NB4 (cell line): ENCODE data around the gene TADA1.
A peak's percentile ranks its signal among the peaks of the same experiment; 100 is the strongest.

Source experiments
- DNase-seq: peaks from one replicate; pipeline ENCODE4 v3.0.0; 2010; ENCODE audit warnings: low read depth
- H3K4me3 ChIP-seq: one replicate; pipeline ENCODE4 v1.5.1; 2011; ENCODE audit warnings: mild to moderate bottlenecking, low read depth, low read length, moderate library complexity
- CTCF ChIP-seq: IDR thresholded peaks from one replicate; pipeline ENCODE4 v1.5.1; 2012; ENCODE audit warnings: low read depth, low read length
- MAX ChIP-seq: IDR thresholded peaks from 2 replicates; pipeline ENCODE4 v1.6.1; 2011; ENCODE audit warnings: low read depth, low read length
- MYC ChIP-seq: IDR thresholded peaks from 2 replicates; pipeline ENCODE4 v1.6.1; 2011; ENCODE audit warnings: low read depth, low read length
- POLR2A ChIP-seq: IDR thresholded peaks from 2 replicates; pipeline ENCODE4 v1.6.1; 2011; ENCODE audit warnings: mild to moderate bottlenecking; ENCODE audit not compliant: insufficient read length; ENCODE audit errors: extremely low read depth

TADA1 gene

GRCh38 chr1:166910396-166910994 is 34.4 kb upstream of the TADA1 start:
- TF ChIP-seq POLR2A (no peak), MYC (peak; percentile 27; the same call in 1 of the 2 replicates), CTCF (peak; percentile 69), MAX (peak; percentile 53)
- H3K4me3 ChIP-seq = no peak overlapping the region
- peak; percentile 85 for DNase-seq

GRCh38 chr1:166908942-166909341 is 32.9 kb upstream of the TADA1 start:
- H3K4me3 ChIP-seq = no peak overlapping the region
- no peak for TF ChIP-seq POLR2A
- no peak for TF ChIP-seq MYC
- no peak for TF ChIP-seq MAX
- no peak for TF ChIP-seq CTCF
- DNase-seq = no peak

- TF ChIP-seq MAX (no peak), MYC (no peak), POLR2A (no peak), CTCF (no peak)
- no peak overlapping the region for H3K4me3 ChIP-seq
- DNase-seq = peak; percentile 4
These were observed 31.7 kb upstream of the TADA1 start for GRCh38 chr1:166907763-166908162.

GRCh38 chr1:166907051-166907450 is 31.0 kb upstream of the TADA1 start:
- DNase-seq = no peak
- TF ChIP-seq MYC (no peak), CTCF (no peak), MAX (no peak)
- no peak overlapping the region for H3K4me3 ChIP-seq

- no peak overlapping the region for H3K4me3 ChIP-seq
- DNase-seq = no peak
- TF ChIP-seq MYC (no peak), MAX (no peak), CTCF (no peak), POLR2A (no peak)
These were observed 30.6 kb upstream of the TADA1 start for GRCh38 chr1:166906647-166907046.

GRCh38 chr1:166905900-166906299 is 29.8 kb upstream of the TADA1 start:
- H3K4me3 ChIP-seq = no peak overlapping the region
- no peak for DNase-seq
- TF ChIP-seq POLR2A (no peak), CTCF (no peak)
